ENCODE results near the gene ADAD2.

ADAD2 gene

GRCh38 chr16:84190731-84191388 is at the start of gene ADAD2:
Gene ADAD2 (plus strand): TSS chr16:84191157. CDS start chr16:84191231, 74 bp downstream.
- DNase-seq = no peak

GRCh38 chr16:84143081-84143480 is 47.9 kb upstream of the ADAD2 start:
- no peak for DNase-seq

GRCh38 chr16:84143784-84144199 is 47.2 kb upstream of the ADAD2 start:
- no peak for DNase-seq

- DNase-seq = peak in 2 of 4 experiments; percentile 17 to 36
Measured at GRCh38 chr16:84144209-84144858, 46.6 kb upstream of the ADAD2 start.

DNA sequence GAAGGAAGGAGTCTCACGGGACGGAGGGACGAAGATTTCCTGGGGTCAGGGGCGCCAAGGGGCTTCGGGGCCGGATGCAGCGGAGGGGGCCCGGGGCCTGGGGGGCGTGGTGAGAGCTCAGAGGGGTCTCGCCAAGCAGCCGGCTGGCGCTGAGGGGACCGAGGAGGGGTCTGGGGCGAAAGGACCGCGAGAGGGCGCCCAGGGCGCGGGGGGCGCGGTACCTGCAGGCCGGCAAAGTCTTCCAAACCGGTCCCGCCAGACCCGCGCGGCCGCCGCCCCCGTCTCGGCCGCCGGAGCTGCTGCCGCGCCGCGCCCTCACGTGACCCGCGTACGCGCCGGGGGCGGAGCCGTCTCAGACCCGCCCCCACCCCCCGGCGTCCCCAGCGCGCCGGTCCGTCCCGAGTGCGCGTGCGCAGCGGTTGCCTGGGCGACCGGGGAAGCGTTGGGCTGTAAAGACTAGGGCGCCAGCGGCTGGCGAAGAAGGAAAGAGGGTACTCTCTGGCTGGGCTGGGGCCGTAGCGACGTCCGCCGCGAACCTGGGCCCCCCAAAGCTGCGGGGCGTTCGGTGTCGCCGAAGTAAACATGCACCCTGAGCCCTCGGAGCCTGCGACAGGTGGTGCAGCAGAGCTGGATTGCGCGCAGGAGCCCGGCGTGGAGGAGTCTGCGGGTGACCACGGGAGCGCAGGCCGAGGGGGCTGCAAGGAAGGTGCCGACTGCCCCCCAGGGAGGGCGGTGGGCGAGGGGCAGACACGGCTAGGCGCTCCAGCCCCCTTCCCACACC is 45.9 kb upstream of the ADAD2 start, which contains the start of the genes DNAAF1 and HSDL1:
TSS of gene DNAAF1 (plus strand) at position 450 of the 781 bp plus-strand sequence. CDS start at position 583, 133 bp downstream.
TSS of gene HSDL1 (minus strand) at position 319 of the 781 bp plus-strand sequence. CDS start 13,856 bp downstream, outside the sequence.
- DNase-seq = peak; percentile 90 to 96 (median 92)

- no peak for DNase-seq
Measured at GRCh38 chr16:84150926-84151325, 40.0 kb upstream of the ADAD2 start.

- no peak for DNase-seq
Measured at GRCh38 chr16:84153660-84154214, 37.2 kb upstream of the ADAD2 start.

DNA sequence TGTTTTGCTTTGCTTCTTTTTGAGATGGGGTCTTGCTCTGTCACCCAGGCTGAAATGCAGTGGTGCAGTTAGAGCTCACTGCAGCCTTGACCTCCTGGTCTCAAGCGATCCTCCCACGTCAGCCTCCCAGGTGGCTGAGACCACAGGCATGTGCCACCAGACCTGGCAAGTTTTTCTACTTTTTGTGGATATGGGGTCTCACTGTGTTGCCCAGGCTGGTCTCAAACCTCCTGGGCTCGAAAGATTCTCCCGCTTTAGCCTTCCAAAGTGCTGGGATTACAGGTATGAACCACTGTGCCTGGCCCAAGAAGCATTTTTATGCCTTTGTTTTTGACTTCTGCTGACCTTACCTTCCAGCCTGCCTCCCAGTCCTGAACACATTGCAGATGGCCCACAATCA is 35.7 kb upstream of the ADAD2 start:
- DNase-seq = no peak

DNA sequence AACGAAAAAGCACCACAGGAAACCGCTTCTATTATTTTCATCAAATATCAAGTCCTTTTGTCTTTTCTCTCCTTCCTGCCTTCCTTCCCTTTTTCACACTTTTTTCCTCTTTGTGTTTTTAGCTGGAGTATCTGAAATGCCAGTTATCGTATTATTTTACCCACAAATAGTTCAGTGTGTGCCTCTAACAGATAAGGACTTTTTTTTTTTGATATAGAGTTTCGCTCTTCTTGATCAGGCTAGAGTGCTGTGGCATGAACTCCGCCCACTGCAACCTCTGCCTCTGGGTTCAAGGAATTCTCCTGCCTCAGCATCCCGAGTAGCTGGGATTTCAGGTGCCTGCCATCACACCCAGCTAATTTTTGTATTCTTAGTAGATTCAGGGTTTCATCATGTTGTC is 35.2 kb upstream of the ADAD2 start:
- no peak for DNase-seq

- DNase-seq = no peak
Measured at GRCh38 chr16:84156342-84156784, 34.6 kb upstream of the ADAD2 start.

DNA sequence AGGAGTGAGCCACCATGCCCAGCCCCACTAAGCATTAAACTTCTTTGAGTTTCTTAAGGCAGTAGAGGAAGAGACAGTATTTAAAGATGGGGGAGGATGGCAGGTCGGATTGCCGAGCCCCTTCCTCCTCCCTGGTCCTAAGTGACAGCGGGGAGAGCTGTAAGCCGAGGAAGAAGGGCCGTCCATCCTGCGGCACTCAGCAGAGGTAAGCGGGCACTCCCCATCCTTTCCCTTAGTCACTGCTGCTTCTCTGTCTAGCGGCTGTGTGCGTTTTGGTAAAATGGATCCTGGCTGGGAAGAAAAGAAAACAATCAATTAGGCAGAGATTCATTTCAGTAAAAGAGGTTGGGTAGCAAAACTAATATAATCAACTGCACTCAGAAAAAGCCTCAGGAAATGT is 31.9 kb upstream of the ADAD2 start:
- no peak for DNase-seq

DNA sequence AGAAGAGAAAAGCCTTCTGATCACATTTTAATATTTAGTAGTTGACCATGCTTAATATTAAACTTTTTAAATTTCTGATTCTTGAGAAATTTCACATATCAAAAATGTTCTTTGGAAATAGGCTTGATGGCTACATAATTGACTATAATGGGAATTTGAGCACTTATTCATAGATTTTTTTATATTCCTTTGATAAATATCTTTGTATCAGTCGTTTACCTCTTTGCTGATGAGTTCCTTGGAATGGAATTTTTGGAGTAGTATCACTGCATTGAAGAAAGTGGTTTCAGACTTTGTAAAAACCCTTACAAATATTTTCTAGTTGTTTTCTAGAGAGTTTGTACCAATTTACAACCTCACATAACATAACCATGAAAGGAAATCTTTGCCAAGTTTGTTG is 31.2 kb upstream of the ADAD2 start:
- no peak for DNase-seq

- no peak for DNase-seq
Measured at GRCh38 chr16:84161037-84161436, 29.9 kb upstream of the ADAD2 start.

DNA sequence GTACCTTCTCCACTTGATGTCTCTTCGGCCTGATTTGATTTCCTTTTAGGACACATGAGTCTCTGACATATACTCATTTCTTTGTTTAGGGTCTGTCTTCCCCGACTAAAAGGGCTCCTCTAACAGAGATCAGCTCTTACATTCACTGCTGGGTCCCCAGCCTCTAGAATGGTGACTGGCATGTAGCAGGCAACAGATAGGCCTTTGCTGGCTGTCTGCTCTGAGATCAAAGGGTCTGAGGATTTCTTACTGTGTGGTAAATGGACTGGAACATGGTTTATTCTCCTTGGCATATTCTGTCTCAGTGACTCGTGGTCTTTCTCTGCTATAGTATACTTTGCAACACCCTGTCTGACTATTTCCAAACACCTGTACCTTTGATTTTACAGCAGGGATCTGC is 29.2 kb upstream of the ADAD2 start:
- no peak for DNase-seq

DNA sequence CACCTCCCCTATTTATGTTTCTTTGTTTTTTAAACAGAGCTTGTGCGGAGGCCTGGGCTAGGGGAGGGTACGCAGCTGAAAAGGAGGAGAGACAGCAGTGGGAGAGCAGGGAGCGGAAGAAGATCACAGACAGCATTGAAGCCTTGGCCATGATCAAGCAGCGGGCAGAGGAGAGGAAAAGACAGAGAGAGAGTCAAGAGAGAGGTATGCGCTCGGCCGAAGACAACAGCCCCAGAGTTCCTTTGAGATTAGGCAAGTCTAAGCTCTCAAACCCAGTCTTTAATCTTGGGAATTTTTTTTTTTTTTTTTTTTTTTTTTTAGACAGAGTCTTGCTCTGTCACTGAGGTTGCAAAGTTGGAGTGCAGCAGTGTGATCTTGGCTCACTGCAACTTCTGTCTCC is 25.2 kb upstream of the ADAD2 start:
- no peak for DNase-seq

GRCh38 chr16:84166796-84167695 is 23.9 kb upstream of the ADAD2 start:
- no peak for DNase-seq

DNA sequence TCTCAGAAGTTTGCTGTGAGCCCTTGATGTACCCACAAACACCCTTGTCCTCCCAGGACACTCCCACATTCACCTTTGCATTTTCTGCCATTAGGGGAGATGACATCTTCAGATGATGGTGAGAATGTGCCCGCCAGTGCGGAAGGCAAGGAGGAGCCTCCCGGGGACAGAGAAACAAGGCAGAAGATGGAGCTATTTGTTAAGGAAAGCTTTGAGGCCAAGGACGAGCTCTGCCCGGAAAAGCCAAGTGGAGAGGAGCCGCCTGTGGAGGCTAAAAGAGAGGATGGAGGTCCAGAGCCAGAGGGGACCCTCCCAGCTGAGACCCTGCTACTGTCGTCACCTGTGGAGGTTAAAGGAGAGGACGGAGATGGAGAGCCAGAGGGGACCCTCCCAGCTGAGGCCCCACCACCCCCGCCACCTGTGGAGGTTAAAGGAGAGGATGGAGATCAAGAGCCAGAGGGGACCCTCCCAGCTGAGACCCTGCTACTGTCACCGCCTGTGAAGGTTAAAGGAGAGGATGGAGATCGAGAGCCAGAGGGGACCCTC is 21.1 kb upstream of the ADAD2 start:
- DNase-seq = no peak

GRCh38 chr16:84174396-84174795 is 16.6 kb upstream of the ADAD2 start:
- no peak for DNase-seq

DNA sequence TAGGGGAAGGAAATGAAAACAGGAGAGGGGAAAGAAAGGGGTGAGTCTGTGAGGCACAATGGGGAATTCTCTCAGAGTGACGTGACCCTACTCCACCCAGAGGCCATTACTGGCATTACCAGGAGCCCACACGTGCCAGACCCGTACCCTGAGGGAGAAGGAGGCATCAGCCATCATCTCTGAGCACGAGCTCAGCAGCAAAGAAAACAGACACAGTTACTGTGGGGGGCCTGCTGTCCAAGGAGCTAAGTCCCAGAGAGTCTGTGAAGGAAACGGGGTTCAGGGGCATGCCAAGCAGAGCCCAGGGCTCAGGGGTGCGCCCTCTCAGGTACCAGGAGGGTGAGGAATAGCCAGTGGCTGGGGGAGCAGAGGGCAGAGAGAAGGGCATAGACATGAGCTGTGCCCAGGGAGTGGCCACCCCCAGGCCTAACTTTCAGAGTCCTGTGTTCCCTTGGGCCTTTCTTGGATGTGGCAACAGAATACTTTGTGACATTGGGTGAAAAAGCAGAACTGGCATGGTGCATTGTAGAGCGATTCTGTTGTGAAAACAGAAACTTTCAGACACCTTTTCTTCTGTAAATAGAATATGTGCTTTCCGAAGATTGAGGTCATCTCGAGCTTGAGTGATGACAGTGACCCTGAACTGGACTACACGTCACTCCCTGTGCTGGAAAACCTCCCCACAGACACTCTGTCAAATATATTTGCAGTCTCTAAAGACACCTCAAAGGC is 15.4 kb upstream of the ADAD2 start:
- peak in 1 of 4 experiments; percentile 35 for DNase-seq

GRCh38 chr16:84176192-84177053 is 14.5 kb upstream of the ADAD2 start:
- DNase-seq = no peak
